ENCODE data around the gene BICC1.

DNA sequence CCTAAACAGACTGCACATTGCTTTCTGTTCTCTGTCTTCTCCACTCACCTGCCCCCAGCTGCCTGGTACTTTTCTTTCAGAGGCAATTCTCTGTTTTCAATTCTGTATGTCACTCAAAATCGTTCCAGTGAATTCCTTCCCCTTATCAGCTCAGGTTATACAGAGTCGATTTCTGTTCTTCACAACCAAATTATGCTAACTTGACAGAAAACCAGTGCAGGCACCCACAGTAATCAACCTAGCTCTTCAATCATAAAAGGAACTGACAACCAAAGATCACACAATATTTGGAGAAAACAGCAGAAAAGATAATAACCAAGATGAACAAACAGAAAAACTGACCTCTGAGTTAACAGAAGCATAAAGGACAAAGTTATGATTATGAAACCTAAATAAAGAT lies 360.5 kb downstream of the BICC1 start:
- TF ChIP-seq, protein P1, sequence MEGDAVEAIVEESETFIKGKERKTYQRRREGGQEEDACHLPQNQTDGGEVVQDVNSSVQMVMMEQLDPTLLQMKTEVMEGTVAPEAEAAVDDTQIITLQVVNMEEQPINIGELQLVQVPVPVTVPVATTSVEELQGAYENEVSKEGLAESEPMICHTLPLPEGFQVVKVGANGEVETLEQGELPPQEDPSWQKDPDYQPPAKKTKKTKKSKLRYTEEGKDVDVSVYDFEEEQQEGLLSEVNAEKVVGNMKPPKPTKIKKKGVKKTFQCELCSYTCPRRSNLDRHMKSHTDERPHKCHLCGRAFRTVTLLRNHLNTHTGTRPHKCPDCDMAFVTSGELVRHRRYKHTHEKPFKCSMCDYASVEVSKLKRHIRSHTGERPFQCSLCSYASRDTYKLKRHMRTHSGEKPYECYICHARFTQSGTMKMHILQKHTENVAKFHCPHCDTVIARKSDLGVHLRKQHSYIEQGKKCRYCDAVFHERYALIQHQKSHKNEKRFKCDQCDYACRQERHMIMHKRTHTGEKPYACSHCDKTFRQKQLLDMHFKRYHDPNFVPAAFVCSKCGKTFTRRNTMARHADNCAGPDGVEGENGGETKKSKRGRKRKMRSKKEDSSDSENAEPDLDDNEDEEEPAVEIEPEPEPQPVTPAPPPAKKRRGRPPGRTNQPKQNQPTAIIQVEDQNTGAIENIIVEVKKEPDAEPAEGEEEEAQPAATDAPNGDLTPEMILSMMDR (conservative IDR thresholded peaks at IDR 0.05; ENCODE audit: low read depth, low read length) = no peak
- no peak for TF ChIP-seq EZH2 (IDR thresholded peaks at IDR 0.05; ENCODE audit: low read length, unreplicated experiment)

All from PC-3 (cell line).